Fibroblast of villous mesenchyme (primary cell): Measurements from ENCODE around the gene ITGA6. TPM values are rescaled to one million over a fixed set of nuclear protein-coding genes. Genes with fewer than 3 reads are reported as not detected.
"Not testable (repeated sequence)": the region's sequence is repeated elsewhere in the genome, so short reads cannot be mapped to it uniquely, and the experiment has no call there.

Experiments used
- DNase-seq: peaks from one replicate; pipeline ENCODE4 v3.0.0-alpha.2; 2010; ENCODE audit warnings: low read depth
- H3K4me3 ChIP-seq: 2 replicates; pipeline ENCODE4 v1.5.1; 2011; ENCODE audit warnings: low read depth, mild to moderate bottlenecking, low read length
- CTCF ChIP-seq: IDR thresholded peaks from 2 replicates; pipeline ENCODE4 v1.5.1; 2012; ENCODE audit warnings: low read depth, mild to moderate bottlenecking, low read length; ENCODE audit not compliant: insufficient read depth
- total RNA-seq: library from RNA; depleted of rRNA; stranded (reverse); fragments of >200 nt; gene quantifications from 2 replicates; pipeline ENCODE4 v1.2.3, GENCODE V29; 2012

Gene ITGA6
- total RNA-seq, 1 donor, result 131 TPM

DNA sequence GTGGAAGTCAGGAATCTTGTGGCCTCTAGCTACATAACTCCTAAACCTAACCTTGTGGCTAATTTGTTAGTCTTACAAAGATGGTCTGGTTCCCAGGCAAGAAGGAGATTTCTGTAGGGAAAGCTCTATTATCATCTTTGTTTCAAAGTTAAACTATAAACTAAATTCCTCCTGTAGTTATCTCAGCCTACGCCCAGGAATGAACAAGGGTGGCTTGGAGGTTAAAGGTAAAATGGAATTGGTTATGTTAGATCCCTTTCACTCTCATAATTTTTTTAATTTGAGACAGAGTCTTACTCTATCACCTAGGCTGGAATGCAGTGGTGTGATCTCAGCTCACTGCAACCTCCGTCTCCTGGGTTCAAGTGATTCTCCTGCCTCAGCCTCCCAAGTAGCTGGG, 103.9 kb downstream of the ITGA6 start:
- no peak for TF ChIP-seq CTCF
- H3K4me3 ChIP-seq, result no peak overlapping the region
- no peak for DNase-seq

DNA sequence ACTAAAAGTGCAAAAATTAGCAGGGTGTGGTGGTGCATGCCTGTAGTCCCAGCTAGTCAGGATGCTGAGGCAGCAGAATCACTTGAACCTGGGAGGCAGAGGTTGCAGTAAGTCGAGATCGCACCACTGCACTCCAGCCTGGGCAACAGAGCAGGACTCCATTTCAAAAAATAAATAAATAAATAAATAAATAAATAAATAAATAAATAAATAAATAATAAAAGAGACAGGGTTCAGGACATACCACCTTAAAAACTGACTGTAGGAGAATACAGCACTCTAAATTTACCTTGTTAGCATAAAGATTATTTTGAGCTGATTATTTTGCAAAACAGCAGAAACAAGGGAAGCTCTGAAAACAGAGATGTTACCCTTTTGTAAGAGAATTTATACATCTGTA, 105.1 kb downstream of the ITGA6 start:
- H3K4me3 ChIP-seq, DNase-seq: not testable (repeated sequence)

GRCh38 chr2:172533687-172534086, 106.3 kb downstream of the ITGA6 start:
- no peak overlapping the region for H3K4me3 ChIP-seq
- TF ChIP-seq CTCF, result no peak
- DNase-seq, result no peak

GRCh38 chr2:172535119-172535518, 107.7 kb downstream of the ITGA6 start:
- TF ChIP-seq CTCF, result no peak
- no peak for DNase-seq
- H3K4me3 ChIP-seq, result no peak overlapping the region

DNA sequence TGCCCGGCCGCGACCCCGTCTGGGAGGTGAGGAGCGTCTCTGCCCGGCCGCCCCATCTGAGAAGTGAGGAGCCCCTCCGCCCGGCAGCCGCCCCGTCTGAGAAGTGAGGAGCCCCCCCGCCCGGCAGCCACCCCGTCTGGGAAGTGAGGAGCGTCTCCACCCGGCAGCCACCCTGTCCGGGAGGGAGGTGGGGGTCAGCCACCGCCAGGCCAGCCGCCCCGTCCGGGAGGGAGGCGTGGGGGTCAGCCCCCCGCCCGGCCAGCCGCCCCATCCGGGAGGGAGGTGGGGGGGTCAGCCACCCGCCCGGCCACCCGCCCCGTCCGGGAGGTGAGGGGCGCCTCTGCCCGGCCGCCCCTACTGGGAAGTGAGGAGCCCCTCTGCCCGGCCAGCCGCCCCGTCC, 110.5 kb downstream of the ITGA6 start:
- not testable (repeated sequence) for H3K4me3 ChIP-seq, DNase-seq

DNA sequence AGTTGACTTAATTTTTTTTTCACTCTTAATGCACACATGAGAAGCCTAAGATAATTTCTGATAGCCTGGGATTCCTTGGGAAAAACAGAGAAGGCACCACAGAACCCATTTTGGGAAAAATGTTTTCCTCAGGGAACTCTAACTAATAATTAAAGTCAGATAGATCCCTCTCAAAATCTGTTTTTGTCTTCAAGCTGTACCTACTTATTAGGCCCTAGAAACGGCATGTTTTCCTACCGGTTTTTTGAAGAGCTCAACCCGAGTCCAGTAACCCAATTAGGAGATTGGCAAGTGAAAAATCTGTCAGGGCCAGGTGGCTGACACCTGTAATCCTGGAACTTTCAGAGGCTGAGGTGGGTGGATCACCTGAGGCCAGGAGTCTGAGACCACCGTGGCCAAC, 112.4 kb downstream of the ITGA6 start:
- no peak for TF ChIP-seq CTCF
- H3K4me3 ChIP-seq, result no peak overlapping the region
- no peak for DNase-seq

DNA sequence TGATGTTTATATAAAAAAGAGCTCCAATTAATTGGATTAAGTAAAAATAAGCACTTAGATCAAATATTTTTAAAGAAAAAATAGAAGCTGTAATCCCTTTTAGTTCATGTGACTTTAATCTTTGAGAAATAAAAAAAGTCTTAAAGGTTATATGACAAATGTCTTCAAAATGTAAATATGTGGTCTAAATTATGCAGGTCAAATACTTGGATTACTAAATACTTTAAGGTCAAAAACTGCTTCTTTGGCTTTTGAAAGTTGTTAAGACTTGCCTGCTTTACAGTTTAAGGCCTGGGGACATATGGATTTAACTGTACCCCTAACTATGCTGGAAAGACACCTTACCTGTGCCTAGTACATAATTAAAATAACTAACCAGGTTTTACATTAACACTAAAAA, 113.0 kb downstream of the ITGA6 start:
- DNase-seq, result peak; percentile 45
- no peak for TF ChIP-seq CTCF
- H3K4me3 ChIP-seq, result no peak overlapping the region

GRCh38 chr2:172545408-172546075, 118.2 kb downstream of the ITGA6 start:
- no peak for DNase-seq
- no peak for TF ChIP-seq CTCF

More at GRCh38 chr2:172545408-172546075, 118.2 kb downstream of the ITGA6 start:
- no peak overlapping the region for H3K4me3 ChIP-seq
